Parathyroid adenoma (tissue), 2 donors: ENCODE results near the gene LIG1.
"Not testable (repeated sequence)": the region's sequence is repeated elsewhere in the genome, so short reads cannot be mapped to it uniquely, and the experiment has no call there.

Source experiments
- H2AFZ ChIP-seq: fragments of 300-600 bp; sonication (generic); one replicate; pipeline ENCODE4 v1.7.0; 2017; ENCODE audit warnings: antibody characterized with exemption, mild to moderate bottlenecking
- H3K27ac ChIP-seq: fragments of 300-600 bp; sonication (generic); one replicate; pipeline ENCODE4 v1.7.0; 2017
- H3K27me3 ChIP-seq: fragments of 300-600 bp; sonication (generic); one replicate; pipeline ENCODE4 v1.7.0; 2017; ENCODE audit warnings: low read length; ENCODE audit not compliant: control insufficient read depth, insufficient read depth
- H3K36me3 ChIP-seq: fragments of 300-600 bp; sonication (generic); one replicate; pipeline ENCODE4 v1.7.0; 2017; ENCODE audit warnings: low read length; ENCODE audit not compliant: control insufficient read depth, insufficient read depth
- H3K4me1 ChIP-seq: fragments of 300-600 bp; sonication (generic); one replicate; pipeline ENCODE4 v1.7.0; 2017; ENCODE audit warnings: control low read depth
- H3K4me2 ChIP-seq: fragments of 300-600 bp; sonication (generic); one replicate; pipeline ENCODE4 v1.7.0; 2017; ENCODE audit warnings: low read length
- H3K4me3 ChIP-seq: fragments of 300-600 bp; sonication (generic); one replicate; pipeline ENCODE4 v1.7.0; 2017; ENCODE audit warnings: low read depth, low read length
- H3K79me2 ChIP-seq: fragments of 300-600 bp; sonication (generic); one replicate; pipeline ENCODE4 v1.7.0; 2017; ENCODE audit warnings: control low read depth
- H3K9ac ChIP-seq: fragments of 300-600 bp; sonication (generic); one replicate; pipeline ENCODE4 v1.7.0; 2017; ENCODE audit warnings: mild to moderate bottlenecking
- H3K9me3 ChIP-seq: fragments of 300-600 bp; sonication (generic); one replicate; pipeline ENCODE4 v1.7.0; 2017; ENCODE audit warnings: low read length; ENCODE audit not compliant: control insufficient read depth
- CTCF ChIP-seq: fragments of 300-600 bp; sonication (generic); IDR thresholded peaks from one replicate; pipeline ENCODE4 v1.7.0; 2017; ENCODE audit warnings: antibody characterized with exemption, mild to moderate bottlenecking
- donor health status: primary hyperparathyroidism.

The LIG1 gene

GRCh38 chr19:48090281-48090802 is 79.8 kb downstream of the LIG1 start:
- no peak overlapping the region for H3K4me2 ChIP-seq
- no peak overlapping the region for H3K9ac ChIP-seq
- no peak for TF ChIP-seq CTCF
- no peaks in the 10 kb centered on the region for H3K79me2 ChIP-seq
- H3K9me3 ChIP-seq = no peaks in the 10 kb centered on the region
- H2AFZ ChIP-seq = no peak overlapping the region
- no peaks in the 10 kb centered on the region for H3K4me1 ChIP-seq
- H3K36me3 ChIP-seq = no peaks in the 10 kb centered on the region
- H3K27ac ChIP-seq = no peak overlapping the region
- no peak overlapping the region for H3K4me3 ChIP-seq
- no peaks in the 10 kb centered on the region for H3K27me3 ChIP-seq

- H3K4me1 ChIP-seq, H3K4me2 ChIP-seq, H2AFZ ChIP-seq, H3K27ac ChIP-seq, H3K36me3 ChIP-seq, H3K4me3 ChIP-seq, H3K27me3 ChIP-seq, H3K79me2 ChIP-seq, H3K9me3 ChIP-seq, H3K9ac ChIP-seq: not testable (repeated sequence)
These were observed 81.2 kb downstream of the LIG1 start for GRCh38 chr19:48088991-48089390.

- no peaks in the 10 kb centered on the region for H3K4me1 ChIP-seq
- H2AFZ ChIP-seq = no peak overlapping the region
- H3K4me2 ChIP-seq = no peak overlapping the region
- H3K4me3 ChIP-seq = no peak overlapping the region
- H3K9me3 ChIP-seq = no peaks in the 10 kb centered on the region
- H3K79me2 ChIP-seq = no peaks in the 10 kb centered on the region
- no peaks in the 10 kb centered on the region for H3K36me3 ChIP-seq
- no peaks in the 10 kb centered on the region for H3K27me3 ChIP-seq
- no peak overlapping the region for H3K27ac ChIP-seq
- H3K9ac ChIP-seq = no peak overlapping the region
- no peak for TF ChIP-seq CTCF
These were observed 84.0 kb downstream of the LIG1 start for GRCh38 chr19:48085904-48086864.

- H3K9ac ChIP-seq = no peak overlapping the region
- H3K4me3 ChIP-seq = no peak overlapping the region
- no peak overlapping the region for H3K27ac ChIP-seq
- no peak overlapping the region for H3K4me2 ChIP-seq
- no peaks in the 10 kb centered on the region for H3K36me3 ChIP-seq
- no peak for TF ChIP-seq CTCF
- no peaks in the 10 kb centered on the region for H3K9me3 ChIP-seq
- H3K27me3 ChIP-seq = no peaks in the 10 kb centered on the region
- no peak overlapping the region for H2AFZ ChIP-seq
- H3K79me2 ChIP-seq = no peaks in the 10 kb centered on the region
- no peaks in the 10 kb centered on the region for H3K4me1 ChIP-seq
These were observed 85.1 kb downstream of the LIG1 start for GRCh38 chr19:48085076-48085475.

- Histone ChIP-seq H3K36me3 (no peaks in the 10 kb centered on the region), H3K9ac (no peak overlapping the region), H3K27ac (no peak overlapping the region), H3K9me3 (no peaks in the 10 kb centered on the region), H3K4me3 (no peak overlapping the region), H3K27me3 (no peaks in the 10 kb centered on the region), H3K4me2 (no peak overlapping the region), H3K4me1 (no peaks in the 10 kb centered on the region), H3K79me2 (no peaks in the 10 kb centered on the region), H2AFZ (no peak overlapping the region)
- TF ChIP-seq CTCF = no peak
These were observed 89.0 kb downstream of the LIG1 start for GRCh38 chr19:48081106-48081505.

- H3K9ac ChIP-seq, H3K4me1 ChIP-seq, H3K27me3 ChIP-seq, H3K27ac ChIP-seq, H3K9me3 ChIP-seq, H3K4me3 ChIP-seq, H2AFZ ChIP-seq, H3K79me2 ChIP-seq, H3K4me2 ChIP-seq, H3K36me3 ChIP-seq: not testable (repeated sequence)
These were observed 99.9 kb downstream of the LIG1 start for GRCh38 chr19:48070177-48070769.
